HG03095 (cell line): ENCODE measurements around the gene METAP1.
"Not testable (repeated sequence)": the region's sequence is repeated elsewhere in the genome, so short reads cannot be mapped to it uniquely, and the experiment has no call there.

Experiments used
- ATAC-seq: cut with Tn5 transposase; IDR thresholded peaks from one replicate; pipeline ENCODE4 v1.9.1; 2021; ENCODE audit warnings: moderate library complexity; ENCODE audit not compliant: unreplicated experiment

METAP1 gene

GRCh38 chr4:98995183-98996055 is at the start of gene METAP1:
Gene METAP1, plus strand, starts transcription at chr4:98995721. Its CDS starts 33 bp downstream, at chr4:98995754.
- peak; percentile 95 for ATAC-seq

- no peak for ATAC-seq
Observed at GRCh38 chr4:98946359-98946758, 49.2 kb upstream of the METAP1 start.

GRCh38 chr4:98950925-98951324 is 44.6 kb upstream of the METAP1 start:
- ATAC-seq = no peak

DNA sequence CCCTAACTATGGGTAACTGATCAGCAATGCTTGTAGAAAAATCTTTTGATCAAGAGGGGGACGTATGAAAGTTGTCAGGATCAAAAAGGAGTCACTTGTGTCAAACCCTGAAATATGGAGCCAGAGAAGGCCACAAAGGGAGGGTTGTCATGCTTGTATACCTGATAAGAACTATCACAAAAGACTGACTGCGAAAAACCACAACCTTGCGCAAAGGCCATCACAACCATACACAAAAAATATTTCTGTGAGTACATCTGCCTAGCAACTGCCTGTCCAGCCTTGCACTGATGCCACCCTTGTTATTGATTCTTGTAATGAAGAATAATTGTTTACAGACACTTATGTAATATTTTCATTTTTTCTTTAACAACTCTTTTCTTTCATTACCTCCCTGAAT is 43.8 kb upstream of the METAP1 start:
- no peak for ATAC-seq

DNA sequence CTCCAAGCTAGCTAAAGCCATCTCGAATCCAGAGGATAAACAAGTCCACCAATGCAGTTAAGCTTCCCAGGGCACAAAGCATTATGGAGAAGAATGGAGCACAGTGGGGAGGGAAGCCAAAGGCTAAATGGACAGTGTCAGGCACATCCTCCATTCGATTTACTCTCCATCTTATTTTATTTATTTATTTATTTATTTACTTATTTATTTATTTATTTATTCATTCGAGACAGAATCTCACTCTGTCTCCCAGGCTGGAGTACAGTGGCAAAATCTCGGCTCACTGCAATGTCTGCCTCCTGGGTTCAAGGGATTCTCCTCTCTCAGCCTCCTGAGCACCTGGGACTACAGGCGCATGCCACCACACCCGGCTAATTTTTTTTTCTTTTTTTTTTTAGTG is 40.3 kb upstream of the METAP1 start:
- ATAC-seq = no peak

- no peak for ATAC-seq
Observed at GRCh38 chr4:98958065-98958464, 37.5 kb upstream of the METAP1 start.

GRCh38 chr4:98959411-98959810 is 36.1 kb upstream of the METAP1 start:
- no peak for ATAC-seq

DNA sequence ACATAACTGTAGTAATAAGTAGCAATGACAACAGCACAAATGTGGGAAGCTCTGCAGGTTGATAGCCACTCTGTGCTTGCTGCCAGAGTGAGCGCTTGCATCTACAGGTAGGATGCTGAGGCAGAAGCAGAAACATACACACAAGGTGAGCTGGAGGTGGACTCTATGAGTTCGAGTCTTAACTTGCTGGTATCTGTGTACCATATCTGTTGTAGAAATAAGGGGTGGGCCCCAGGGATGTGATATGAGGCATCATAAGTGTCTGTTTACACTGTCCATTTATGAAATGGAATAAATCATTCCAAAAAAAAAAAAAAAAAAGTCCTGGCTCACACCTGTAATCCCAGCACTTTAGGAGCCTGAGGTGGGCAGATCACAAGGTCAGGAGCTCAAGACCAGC is 33.8 kb upstream of the METAP1 start:
- ATAC-seq = no peak

GRCh38 chr4:98963538-98964433 is 31.7 kb upstream of the METAP1 start:
- ATAC-seq = no peak

DNA sequence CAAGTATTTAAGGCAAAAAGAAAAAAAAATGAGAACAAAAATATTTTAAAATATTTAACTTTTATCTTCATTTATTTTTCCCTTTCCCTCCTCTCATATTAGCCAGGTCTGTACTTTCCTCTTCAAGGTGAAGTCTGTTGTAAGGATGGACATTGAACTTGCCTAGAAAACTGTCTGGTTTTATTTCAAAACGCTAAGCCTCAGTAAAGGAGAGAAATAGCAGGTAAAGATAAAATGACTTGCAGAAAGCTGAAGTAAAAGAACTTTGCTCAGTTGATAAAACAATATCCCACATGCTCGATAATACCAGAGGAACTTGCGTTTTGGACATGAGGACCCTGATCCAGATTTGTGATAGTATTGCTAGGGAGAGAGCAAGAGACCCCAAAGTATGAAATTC is 28.6 kb upstream of the METAP1 start:
- no peak for ATAC-seq

DNA sequence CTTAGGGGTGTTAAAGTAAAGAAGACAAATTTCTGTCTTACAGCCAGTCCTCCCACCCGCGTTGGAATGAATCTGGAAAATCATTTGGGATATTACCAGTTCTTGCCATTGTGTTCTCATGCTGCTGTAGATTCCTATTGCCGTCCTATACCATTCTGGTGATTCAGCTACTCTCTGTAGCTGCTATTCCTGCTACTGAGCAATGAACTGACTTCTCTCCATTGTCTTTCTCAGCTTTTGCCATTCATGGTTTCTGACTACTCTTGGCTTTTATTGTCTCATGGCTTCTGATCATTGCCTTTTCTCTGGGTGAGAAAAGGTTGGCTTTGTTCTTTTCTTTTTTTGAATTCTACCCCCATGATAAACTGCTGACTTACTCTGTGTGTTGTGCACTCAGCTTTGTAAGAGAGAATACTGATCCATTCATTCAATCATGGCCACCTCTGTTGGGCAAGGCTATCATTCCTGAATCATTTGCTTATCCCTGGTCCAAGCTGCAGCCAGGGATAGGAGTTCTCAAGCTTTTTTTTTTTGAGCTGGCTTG is 27.7 kb upstream of the METAP1 start:
- ATAC-seq = no peak

DNA sequence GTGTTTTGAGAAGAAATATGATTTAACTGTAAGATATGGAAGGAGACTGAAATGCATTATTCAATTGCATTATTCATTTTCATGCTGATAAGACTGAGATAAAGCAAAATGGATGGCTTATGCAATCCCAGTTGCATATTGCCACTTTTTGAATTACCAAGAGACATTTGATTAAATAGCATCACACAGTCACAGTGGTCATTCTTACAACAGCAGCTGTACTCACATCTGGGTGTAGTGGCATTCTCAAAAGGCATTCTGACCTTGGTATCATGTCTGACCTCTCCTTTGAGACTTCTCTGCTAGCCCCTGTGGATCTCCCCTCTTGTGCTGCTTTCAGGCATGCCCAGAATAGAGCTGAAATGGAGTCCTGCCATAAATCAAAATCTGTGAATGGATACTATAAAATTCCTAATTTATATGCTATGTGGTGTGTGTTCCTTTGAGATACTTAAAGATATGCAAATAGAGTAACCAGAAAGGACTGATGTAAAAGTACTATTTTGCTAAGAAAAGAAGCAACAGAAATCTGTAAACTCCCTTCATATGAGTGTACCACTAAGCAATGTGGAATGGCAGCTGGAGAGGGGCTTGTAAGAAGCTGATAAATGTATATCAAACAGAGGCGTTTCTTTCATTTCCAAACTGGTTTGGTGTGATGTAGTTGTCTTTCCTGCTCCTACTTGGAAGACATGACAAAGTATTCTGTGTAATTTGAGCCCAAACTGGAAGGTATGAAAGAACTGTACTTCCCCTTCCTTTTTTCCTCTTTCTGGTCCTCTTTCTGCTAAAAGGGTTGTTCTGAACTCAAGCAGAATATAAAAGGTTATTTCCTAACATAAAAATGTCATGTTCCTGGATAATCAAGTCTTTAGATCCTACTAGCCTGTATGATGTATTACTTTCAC is 25.4 kb upstream of the METAP1 start:
- no peak for ATAC-seq

- ATAC-seq = no peak
Observed at GRCh38 chr4:98976716-98977115, 18.8 kb upstream of the METAP1 start.

DNA sequence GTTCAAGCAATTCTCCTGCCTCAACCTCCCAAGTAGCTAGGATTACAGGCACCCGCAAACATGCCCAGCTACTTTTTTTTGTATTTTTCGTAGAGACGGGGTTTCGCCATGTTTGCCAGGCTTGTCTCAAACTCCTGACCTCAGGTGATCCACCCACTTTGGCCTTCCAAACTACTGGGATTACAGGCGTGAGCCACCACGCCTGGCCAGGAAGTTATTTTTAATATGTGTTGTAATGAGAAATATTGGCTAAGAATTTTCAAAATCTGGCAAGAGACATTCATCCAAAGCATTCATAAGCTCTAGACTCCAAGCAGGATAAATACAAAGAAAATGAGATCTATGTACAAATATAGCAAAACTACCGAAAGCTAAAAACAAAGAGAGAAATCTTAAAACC is 18.0 kb upstream of the METAP1 start:
- no peak for ATAC-seq

GRCh38 chr4:98987720-98988119 is 7.8 kb upstream of the METAP1 start:
- ATAC-seq = no peak

- not testable (repeated sequence) for ATAC-seq
Observed at GRCh38 chr4:98992835-98993234, 2.7 kb upstream of the METAP1 start.

DNA sequence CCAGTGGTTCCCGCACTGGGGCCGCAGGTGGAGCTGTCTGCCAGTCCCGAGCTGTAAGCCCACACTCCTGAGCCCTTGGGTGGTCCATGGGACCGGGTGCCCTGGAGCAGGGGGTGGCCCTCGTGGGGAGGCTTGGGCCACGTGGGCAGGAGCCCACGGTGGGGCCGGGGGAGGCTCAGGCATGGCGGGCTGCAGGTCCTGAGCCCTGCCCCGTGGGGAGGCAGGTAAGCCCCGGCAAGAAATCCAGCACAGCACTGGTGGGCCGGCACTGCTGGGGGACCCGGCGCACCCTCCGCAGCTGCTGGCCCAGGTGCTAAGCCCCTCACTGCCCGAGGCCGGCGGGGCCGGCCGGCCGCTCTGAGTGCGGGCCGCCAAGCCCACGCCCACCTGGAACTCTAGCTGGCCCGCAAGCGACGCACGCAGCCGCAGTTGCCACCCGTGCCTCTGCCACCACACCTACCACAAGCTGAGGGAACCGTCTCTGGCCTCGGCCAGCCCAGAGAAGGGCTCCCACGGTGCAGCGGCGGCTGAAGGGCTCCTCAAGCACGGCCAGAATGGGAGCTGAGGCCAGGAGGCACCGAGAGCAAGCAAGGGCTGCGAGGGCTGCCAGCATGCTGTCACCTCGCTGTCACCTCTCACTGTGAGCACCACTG is 2.0 kb upstream of the METAP1 start:
- no peak for ATAC-seq

GRCh38 chr4:98994474-98995182 is 893 bp upstream of the METAP1 start:
- ATAC-seq = no peak

DNA sequence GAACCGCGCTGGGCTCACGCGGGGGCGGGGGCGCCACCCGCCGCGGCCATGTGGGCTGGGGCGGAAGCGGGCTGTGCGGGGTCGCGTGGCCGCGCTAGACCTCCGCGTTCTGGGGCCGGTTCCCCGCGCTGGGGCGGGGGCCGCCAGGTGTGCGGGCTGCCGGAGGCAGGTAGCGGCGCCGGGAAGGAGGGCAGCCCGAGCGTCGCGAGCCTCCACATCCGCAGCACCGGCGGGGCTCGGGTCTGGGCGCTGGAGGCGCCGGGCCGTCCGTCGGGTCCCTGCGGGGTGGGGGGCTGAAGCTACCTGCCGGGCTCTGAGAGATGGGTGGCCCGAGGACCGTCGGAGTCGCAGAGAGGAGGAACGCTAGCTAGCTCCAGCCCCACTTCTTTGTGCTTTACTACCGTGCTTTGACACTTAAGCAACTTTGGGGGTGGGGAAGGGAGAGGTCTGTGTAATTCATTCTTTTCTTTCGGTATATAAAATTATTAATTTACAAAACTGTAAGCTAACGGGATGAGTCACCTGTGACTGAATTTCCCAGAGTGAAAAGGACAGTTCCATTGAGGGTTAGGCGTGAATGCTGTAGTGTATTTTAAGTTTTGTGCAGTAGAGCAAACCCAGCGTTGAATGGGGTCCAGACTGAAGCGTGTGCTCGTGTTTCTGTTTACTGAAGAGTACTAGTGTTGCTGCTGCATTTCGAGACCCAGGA is 689 bp downstream of the METAP1 start:
- peak; percentile 24 for ATAC-seq
